SK-N-SH treated with all-trans-retinoic acid at 6 μM for 48 hours (cell line): ENCODE measurements around the gene CATSPER4.

Experiments used
- ATAC-seq: fragments of 200-7000 bp; cut with Tn5 transposase; 3 replicates; pipeline ENCODE4 v1.9.1; 2020; ENCODE audit warnings: mild to moderate bottlenecking, moderate library complexity
- ARNTL ChIP-seq: fragments of 450-650 bp; formaldehyde crosslinking; IDR thresholded peaks from 2 replicates; pipeline ENCODE4 v1.5.0; 2020; ENCODE audit warnings: low read depth, mild to moderate bottlenecking, moderate library complexity, borderline replicate concordance
- BACH2 ChIP-seq: fragments of 250-450 bp; sonication (Bioruptor Pico); IDR thresholded peaks from 2 replicates; pipeline ENCODE4 v1.9.0; 2021; ENCODE audit warnings: mild to moderate bottlenecking, borderline replicate concordance
- CSDC2 ChIP-seq: fragments of 250-450 bp; sonication (Bioruptor Pico); IDR thresholded peaks from 2 replicates; pipeline ENCODE4 v1.5.0; 2020; ENCODE audit warnings: mild to moderate bottlenecking, moderate library complexity
- ESRRG ChIP-seq: fragments of 250-450 bp; sonication (Bioruptor Pico); IDR thresholded peaks from 2 replicates; pipeline ENCODE4 v1.6.1; 2021; ENCODE audit warnings: mild to moderate bottlenecking
- GLIS3 ChIP-seq: fragments of 250-450 bp; sonication (Bioruptor Pico); IDR thresholded peaks from 2 replicates; pipeline ENCODE4 v1.5.0; 2020; ENCODE audit warnings: mild to moderate bottlenecking, moderate library complexity
- ISL1 ChIP-seq: fragments of 250-450 bp; sonication (Bioruptor Pico); IDR thresholded peaks from 2 replicates; pipeline ENCODE4 v2.1.2; 2022; ENCODE audit warnings: mild to moderate bottlenecking, moderate library complexity
- RARB ChIP-seq: fragments of 250-450 bp; sonication (Bioruptor Pico); IDR thresholded peaks from 2 replicates; pipeline ENCODE4 v1.8.0; 2021; ENCODE audit warnings: mild to moderate bottlenecking, moderate library complexity
- SNAI2 ChIP-seq: fragments of 250-450 bp; sonication (Bioruptor Pico); IDR thresholded peaks from 2 replicates; pipeline ENCODE4 v1.5.0; 2020; ENCODE audit warnings: mild to moderate bottlenecking, moderate library complexity
- TOX ChIP-seq: fragments of 250-450 bp; sonication (Bioruptor Pico); IDR thresholded peaks from 2 replicates; pipeline ENCODE4 v1.8.0; 2021; ENCODE audit warnings: mild to moderate bottlenecking, moderate library complexity, borderline replicate concordance
- ZFP30 ChIP-seq: fragments of 450-650 bp; formaldehyde crosslinking; IDR thresholded peaks from 2 replicates; pipeline ENCODE4 v1.5.0; 2022; ENCODE audit warnings: mild to moderate bottlenecking, moderate library complexity
- ZNF70 ChIP-seq: fragments of 450-650 bp; formaldehyde crosslinking; IDR thresholded peaks from 2 replicates; pipeline ENCODE4 v1.5.0; 2020; ENCODE audit warnings: mild to moderate bottlenecking, moderate library complexity
- ZNF8 ChIP-seq: fragments of 450-650 bp; formaldehyde crosslinking; IDR thresholded peaks from 2 replicates; pipeline ENCODE4 v1.5.0; 2020; ENCODE audit warnings: mild to moderate bottlenecking, moderate library complexity
- TF ChIP-seq, protein P1 (sequence below): fragments of 250-450 bp; sonication (Bioruptor Pico); IDR thresholded peaks from 2 replicates; pipeline ENCODE4 v1.8.0; 2021; ENCODE audit warnings: low read depth, mild to moderate bottlenecking, moderate library complexity, borderline replicate concordance
- TF ChIP-seq, protein P2 (sequence below): fragments of 250-450 bp; sonication (Bioruptor Pico); IDR thresholded peaks from 2 replicates; pipeline ENCODE4 v1.5.1; 2020; ENCODE audit warnings: low read depth, mild to moderate bottlenecking, moderate library complexity
- TF ChIP-seq, protein P3 (sequence below): fragments of 250-450 bp; sonication (Bioruptor Pico); IDR thresholded peaks from 2 replicates; pipeline ENCODE4 v1.5.0; 2020; ENCODE audit warnings: mild to moderate bottlenecking, moderate library complexity
- TF ChIP-seq, protein P4 (sequence below): fragments of 250-450 bp; sonication (Bioruptor Pico); IDR thresholded peaks from 2 replicates; pipeline ENCODE4 v1.8.0; 2020; ENCODE audit warnings: mild to moderate bottlenecking, moderate library complexity, borderline replicate concordance

Gene CATSPER4

DNA sequence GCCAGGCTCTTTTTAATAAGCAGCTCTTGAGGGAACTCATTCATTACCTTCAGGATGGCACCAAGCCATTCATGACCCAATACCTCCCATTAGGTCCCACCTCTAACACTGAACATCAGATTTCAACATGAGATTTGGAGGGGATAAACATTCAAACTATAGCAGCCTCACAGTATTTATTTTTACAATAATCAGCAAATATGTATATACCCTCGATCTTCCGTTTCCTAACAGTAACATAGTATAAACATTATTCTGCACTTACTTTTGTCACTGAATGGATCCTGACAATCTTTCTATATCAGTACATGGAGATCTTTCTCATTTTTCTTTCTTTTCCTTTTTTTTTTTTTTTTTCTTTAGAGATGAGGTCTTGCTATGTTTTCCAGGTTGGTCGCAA is 5.4 kb downstream of the CATSPER4 start:
- TF ChIP-seq, protein P1, sequence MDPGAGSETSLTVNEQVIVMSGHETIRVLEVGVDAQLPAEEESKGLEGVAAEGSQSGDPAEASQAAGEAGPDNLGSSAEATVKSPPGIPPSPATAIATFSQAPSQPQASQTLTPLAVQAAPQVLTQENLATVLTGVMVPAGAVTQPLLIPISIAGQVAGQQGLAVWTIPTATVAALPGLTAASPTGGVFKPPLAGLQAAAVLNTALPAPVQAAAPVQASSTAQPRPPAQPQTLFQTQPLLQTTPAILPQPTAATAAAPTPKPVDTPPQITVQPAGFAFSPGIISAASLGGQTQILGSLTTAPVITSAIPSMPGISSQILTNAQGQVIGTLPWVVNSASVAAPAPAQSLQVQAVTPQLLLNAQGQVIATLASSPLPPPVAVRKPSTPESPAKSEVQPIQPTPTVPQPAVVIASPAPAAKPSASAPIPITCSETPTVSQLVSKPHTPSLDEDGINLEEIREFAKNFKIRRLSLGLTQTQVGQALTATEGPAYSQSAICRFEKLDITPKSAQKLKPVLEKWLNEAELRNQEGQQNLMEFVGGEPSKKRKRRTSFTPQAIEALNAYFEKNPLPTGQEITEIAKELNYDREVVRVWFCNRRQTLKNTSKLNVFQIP (CRISPR knock-in tag) = no peak
- TF ChIP-seq, protein P2, sequence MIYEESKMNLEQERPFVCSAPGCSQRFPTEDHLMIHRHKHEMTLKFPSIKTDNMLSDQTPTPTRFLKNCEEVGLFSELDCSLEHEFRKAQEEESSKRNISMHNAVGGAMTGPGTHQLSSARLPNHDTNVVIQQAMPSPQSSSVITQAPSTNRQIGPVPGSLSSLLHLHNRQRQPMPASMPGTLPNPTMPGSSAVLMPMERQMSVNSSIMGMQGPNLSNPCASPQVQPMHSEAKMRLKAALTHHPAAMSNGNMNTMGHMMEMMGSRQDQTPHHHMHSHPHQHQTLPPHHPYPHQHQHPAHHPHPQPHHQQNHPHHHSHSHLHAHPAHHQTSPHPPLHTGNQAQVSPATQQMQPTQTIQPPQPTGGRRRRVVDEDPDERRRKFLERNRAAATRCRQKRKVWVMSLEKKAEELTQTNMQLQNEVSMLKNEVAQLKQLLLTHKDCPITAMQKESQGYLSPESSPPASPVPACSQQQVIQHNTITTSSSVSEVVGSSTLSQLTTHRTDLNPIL (CRISPR knock-in tag) = no peak
- TF ChIP-seq ZNF70 (no peak), RARB (CRISPR knock-in tag) (no peak), ARNTL (CRISPR knock-in tag) (no peak), GLIS3 (CRISPR knock-in tag) (no peak), ZFP30 (CRISPR knock-in tag) (no peak), TOX (CRISPR knock-in tag) (no peak), BACH2 (CRISPR knock-in tag) (no peak), ZNF8 (CRISPR knock-in tag) (no peak)
- TF ChIP-seq, protein P3, sequence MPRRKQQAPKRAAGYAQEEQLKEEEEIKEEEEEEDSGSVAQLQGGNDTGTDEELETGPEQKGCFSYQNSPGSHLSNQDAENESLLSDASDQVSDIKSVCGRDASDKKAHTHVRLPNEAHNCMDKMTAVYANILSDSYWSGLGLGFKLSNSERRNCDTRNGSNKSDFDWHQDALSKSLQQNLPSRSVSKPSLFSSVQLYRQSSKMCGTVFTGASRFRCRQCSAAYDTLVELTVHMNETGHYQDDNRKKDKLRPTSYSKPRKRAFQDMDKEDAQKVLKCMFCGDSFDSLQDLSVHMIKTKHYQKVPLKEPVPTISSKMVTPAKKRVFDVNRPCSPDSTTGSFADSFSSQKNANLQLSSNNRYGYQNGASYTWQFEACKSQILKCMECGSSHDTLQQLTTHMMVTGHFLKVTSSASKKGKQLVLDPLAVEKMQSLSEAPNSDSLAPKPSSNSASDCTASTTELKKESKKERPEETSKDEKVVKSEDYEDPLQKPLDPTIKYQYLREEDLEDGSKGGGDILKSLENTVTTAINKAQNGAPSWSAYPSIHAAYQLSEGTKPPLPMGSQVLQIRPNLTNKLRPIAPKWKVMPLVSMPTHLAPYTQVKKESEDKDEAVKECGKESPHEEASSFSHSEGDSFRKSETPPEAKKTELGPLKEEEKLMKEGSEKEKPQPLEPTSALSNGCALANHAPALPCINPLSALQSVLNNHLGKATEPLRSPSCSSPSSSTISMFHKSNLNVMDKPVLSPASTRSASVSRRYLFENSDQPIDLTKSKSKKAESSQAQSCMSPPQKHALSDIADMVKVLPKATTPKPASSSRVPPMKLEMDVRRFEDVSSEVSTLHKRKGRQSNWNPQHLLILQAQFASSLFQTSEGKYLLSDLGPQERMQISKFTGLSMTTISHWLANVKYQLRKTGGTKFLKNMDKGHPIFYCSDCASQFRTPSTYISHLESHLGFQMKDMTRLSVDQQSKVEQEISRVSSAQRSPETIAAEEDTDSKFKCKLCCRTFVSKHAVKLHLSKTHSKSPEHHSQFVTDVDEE (CRISPR knock-in tag) = no peak
- TF ChIP-seq, protein P4, sequence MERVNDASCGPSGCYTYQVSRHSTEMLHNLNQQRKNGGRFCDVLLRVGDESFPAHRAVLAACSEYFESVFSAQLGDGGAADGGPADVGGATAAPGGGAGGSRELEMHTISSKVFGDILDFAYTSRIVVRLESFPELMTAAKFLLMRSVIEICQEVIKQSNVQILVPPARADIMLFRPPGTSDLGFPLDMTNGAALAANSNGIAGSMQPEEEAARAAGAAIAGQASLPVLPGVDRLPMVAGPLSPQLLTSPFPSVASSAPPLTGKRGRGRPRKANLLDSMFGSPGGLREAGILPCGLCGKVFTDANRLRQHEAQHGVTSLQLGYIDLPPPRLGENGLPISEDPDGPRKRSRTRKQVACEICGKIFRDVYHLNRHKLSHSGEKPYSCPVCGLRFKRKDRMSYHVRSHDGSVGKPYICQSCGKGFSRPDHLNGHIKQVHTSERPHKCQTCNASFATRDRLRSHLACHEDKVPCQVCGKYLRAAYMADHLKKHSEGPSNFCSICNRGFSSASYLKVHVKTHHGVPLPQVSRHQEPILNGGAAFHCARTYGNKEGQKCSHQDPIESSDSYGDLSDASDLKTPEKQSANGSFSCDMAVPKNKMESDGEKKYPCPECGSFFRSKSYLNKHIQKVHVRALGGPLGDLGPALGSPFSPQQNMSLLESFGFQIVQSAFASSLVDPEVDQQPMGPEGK (CRISPR knock-in tag) = no peak
- TF ChIP-seq, all 23 proteins: peak for 0
- ATAC-seq = no peak

DNA sequence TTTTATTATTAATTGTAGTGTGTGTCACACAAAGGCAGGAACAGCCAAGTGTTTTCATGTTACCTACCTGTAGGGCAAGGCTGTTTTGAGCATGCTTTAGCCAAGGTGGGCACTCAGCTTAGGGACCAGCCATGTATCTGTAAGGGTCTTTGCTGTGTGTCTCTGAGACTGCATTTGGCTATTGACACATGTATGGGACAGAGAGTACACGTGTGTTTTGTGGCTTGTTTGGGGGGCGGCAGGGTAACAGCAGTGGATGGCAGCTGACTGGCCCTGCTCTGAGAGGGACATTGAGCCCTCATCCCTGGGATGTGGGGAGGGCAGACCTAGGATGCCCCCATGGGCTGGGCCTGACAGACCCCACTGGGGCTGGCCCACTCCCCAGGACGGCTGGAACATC is 6.9 kb downstream of the CATSPER4 start:
- no peak for TF ChIP-seq ISL1
- TF ChIP-seq RARB (CRISPR knock-in tag) = no peak
- TF ChIP-seq, protein P4 (CRISPR knock-in tag) = no peak
- TF ChIP-seq, protein P3 (CRISPR knock-in tag) = no peak
- TF ChIP-seq SNAI2 (CRISPR knock-in tag) = no peak
- no peak for TF ChIP-seq BACH2 (CRISPR knock-in tag)
- no peak for TF ChIP-seq ARNTL (CRISPR knock-in tag)
- TF ChIP-seq, protein P1 (CRISPR knock-in tag) = no peak
- no peak for TF ChIP-seq ESRRG (CRISPR knock-in tag)
- TF ChIP-seq TOX (CRISPR knock-in tag) = no peak
- TF ChIP-seq CSDC2 (CRISPR knock-in tag) = no peak
- ATAC-seq = no peak
